GM12878 (cell line): Measurements from ENCODE around the gene NTPCR. TPM values are rescaled to one million over a fixed set of nuclear protein-coding genes. Genes with fewer than 3 reads are reported as not detected.

Experiments
- ATAC-seq: fragments of 200-7000 bp; cut with Tn5 transposase; 3 replicates; pipeline ENCODE4 v1.9.1; 2020; ENCODE audit warnings: mild to moderate bottlenecking, moderate library complexity
- BruUV-seq: library from RNA; stranded (reverse); fragments of 400-500 nt; replicated peaks from 2 replicates; lab custom pipeline; 2021; lab: Mats Ljungman, UMichigan
- CTCF ChIA-PET: fragments of 300-600 bp; sonication (Branson Sonifier 250); formaldehyde crosslinking; extraction: SDS; loops from one replicate; lab custom pipeline; 2021; ENCODE audit warnings: inconsistent platforms; lab: Yijun Ruan, JAX
- POLR2A ChIA-PET: fragments of 350-600 bp; formaldehyde crosslinking; extraction: SDS; loops from one replicate; lab custom pipeline; 2021; ENCODE audit warnings: inconsistent platforms; lab: Charles Lee
- RAD21 ChIA-PET: fragments of 300-600 bp; sonication (Branson Sonifier 250); formaldehyde crosslinking; loops from one replicate; lab custom pipeline; 2023; ENCODE audit warnings: antibody characterized with exemption; ENCODE audit not compliant: unreplicated experiment; lab: Charles Lee
- SMC1A ChIA-PET: fragments of 300-600 bp; sonication (Branson Sonifier 250); formaldehyde crosslinking; loops from one replicate; lab custom pipeline; 2023; ENCODE audit not compliant: unreplicated experiment, uncharacterized antibody; lab: Charles Lee
- DNase-seq: peaks from one replicate; pipeline ENCODE4 v3.0.0-alpha.2; 2011; ENCODE audit warnings: low read depth, low spot score
- FAIRE-seq: peaks from 3 replicates; lab custom pipeline; 2011; peaks lifted over from hg19 to GRCh38; lab: Jason Lieb, UNC
- H2AFZ ChIP-seq: 2 replicates; pipeline ENCODE4 v1.6.0; 2011; ENCODE audit warnings: low read depth, low read length, control low read depth; ENCODE audit not compliant: control insufficient read depth
- H3K27ac ChIP-seq: 2 replicates; pipeline ENCODE4 v1.5.1; 2011; ENCODE audit warnings: control low read depth; ENCODE audit not compliant: control insufficient read depth, insufficient read depth
- H3K27me3 ChIP-seq, 2 experiments: replicated peaks in 1 of 2; 2 replicates each; pipeline versions ENCODE4 v1.6.0 to v1.6.1; 2011; ENCODE audit warnings: low read length in 1 of 2; ENCODE audit not compliant: control insufficient read depth in 2 of 2, insufficient read depth in 2 of 2
- H3K36me3 ChIP-seq, 2 experiments: 2 replicates each; pipeline ENCODE4 v1.5.1; 2011; ENCODE audit warnings: low read length in 1 of 2; ENCODE audit not compliant: control insufficient read depth in 2 of 2, insufficient read depth in 2 of 2
- H3K4me1 ChIP-seq: 2 replicates; pipeline ENCODE4 v1.6.1; 2011; ENCODE audit warnings: mild to moderate bottlenecking, low read length, moderate library complexity, mixed read lengths; ENCODE audit not compliant: control insufficient read depth, insufficient read depth
- H3K4me2 ChIP-seq: 2 replicates; pipeline ENCODE4 v1.6.0; 2011; ENCODE audit warnings: control low read depth; ENCODE audit not compliant: control insufficient read depth, insufficient read depth
- H3K4me3 ChIP-seq: fragments of 200-600 bp; sonication (generic); 2 replicates; pipeline ENCODE4 v1.5.1; 2016
- H3K79me2 ChIP-seq: 2 replicates; pipeline ENCODE4 v1.6.0; 2011; ENCODE audit warnings: low read length; ENCODE audit not compliant: control insufficient read depth, insufficient read depth
- H3K9ac ChIP-seq: 2 replicates; pipeline ENCODE4 v1.8.0; 2011; ENCODE audit warnings: low read length, control low read depth, mixed read lengths; ENCODE audit not compliant: control insufficient read depth, insufficient read depth
- H3K9me3 ChIP-seq: replicated peaks from 3 replicates; pipeline ENCODE4 v1.5.1; 2011; ENCODE audit warnings: mild to moderate bottlenecking, low read length; ENCODE audit not compliant: control insufficient read depth, insufficient read depth
- H4K20me1 ChIP-seq: 2 replicates; pipeline ENCODE4 v1.6.0; 2011; ENCODE audit not compliant: control insufficient read depth, insufficient read depth
- BHLHE40 ChIP-seq, 2 experiments: fragments of 450-650 bp in 1 of 2; IDR thresholded peaks; 2 replicates each; pipeline ENCODE4 v1.6.1; 2011 to 2017; ENCODE audit warnings: low read depth in 2 of 2, borderline replicate concordance in 1 of 2, improper control_type of control experiment in 1 of 2, low read length in 1 of 2, mild to moderate bottlenecking in 1 of 2
- CREB1 ChIP-seq: IDR thresholded peaks from 2 replicates; pipeline ENCODE4 v1.6.1; 2012; ENCODE audit warnings: low read depth, mild to moderate bottlenecking, inconsistent platforms
- E2F8 ChIP-seq: fragments of 450-650 bp; IDR thresholded peaks from 2 replicates; pipeline ENCODE4 v1.6.1; 2018; ENCODE audit warnings: mild to moderate bottlenecking, low read depth, moderate library complexity; ENCODE audit not compliant: partially characterized antibody
- IKZF1 ChIP-seq: fragments of 450-650 bp; conservative IDR thresholded peaks from 2 replicates; pipeline ENCODE4 v1.6.1; 2017; ENCODE audit warnings: antibody characterized with exemption, mild to moderate bottlenecking
- KLF5 ChIP-seq: fragments of 450-650 bp; IDR thresholded peaks from 2 replicates; pipeline ENCODE4 v1.6.1; 2014; ENCODE audit warnings: mild to moderate bottlenecking; ENCODE audit not compliant: partially characterized antibody
- MXI1 ChIP-seq: fragments of 150-350 bp; IDR thresholded peaks from 2 replicates; pipeline ENCODE4 v1.6.1; 2011; ENCODE audit warnings: low read depth, mild to moderate bottlenecking, inconsistent platforms, low read length, improper control_type of control experiment
- NFIC ChIP-seq: IDR thresholded peaks from 2 replicates; pipeline ENCODE4 v1.6.1; 2012; ENCODE audit warnings: low read depth, mild to moderate bottlenecking, inconsistent platforms, low read length, moderate library complexity
- NFXL1 ChIP-seq: fragments of 450-650 bp; IDR thresholded peaks from 2 replicates; pipeline ENCODE4 v1.6.1; 2017; ENCODE audit warnings: antibody characterized with exemption, mild to moderate bottlenecking, borderline replicate concordance
- POU2F2 ChIP-seq: IDR thresholded peaks from 3 replicates; pipeline ENCODE4 v1.6.1; 2011; ENCODE audit warnings: low read depth, mild to moderate bottlenecking, low read length, borderline replicate concordance
- STAT1 ChIP-seq: fragments of 450-650 bp; conservative IDR thresholded peaks from 2 replicates; pipeline ENCODE4 v1.6.1; 2014; ENCODE audit warnings: antibody characterized with exemption, mild to moderate bottlenecking
- TAF1 ChIP-seq: IDR thresholded peaks from 2 replicates; pipeline ENCODE4 v1.6.1; 2011; ENCODE audit warnings: mild to moderate bottlenecking, low read depth, low read length, borderline replicate concordance
- WGBS: methylation state at CpG from one replicate; pipeline ENCODE4 v1.1.6; 2016; ENCODE audit warnings: low lambda C conversion rate; ENCODE audit not compliant: insufficient replicate concordance, insufficient coverage; ENCODE audit errors: missing lambda C conversion rate; 5-methylcytosine and 5-hydroxymethylcytosine counted together
- in situ Hi-C: fragments of 300-500 bp; cut with MboI; formaldehyde crosslinking; loops from 9 replicates; pipeline ENCODE4 v1.14.3; 2018; ENCODE audit warnings: mixed read lengths
- intact Hi-C: fragments of 100-400 bp; cut with micrococcal nuclease; formaldehyde crosslinking; loops from one replicate; pipeline ENCODE4 v1.14.2; 2022; ENCODE audit not compliant: unreplicated experiment
- polyA plus RNA-seq, 11 experiments: library from polyadenylated mRNA; depleted of rRNA in 4 of 11; unstranded in 6 of 11; stranded (reverse) in 5 of 11; fragments of >200 nt; fragmentation: Nextera tagmentation in 4 of 11; fragmentation: Illumina TruSeq in 1 of 11; extraction: Ambion mirVana in 4 of 11; extraction: Trizol in 1 of 11; gene quantifications; 1 replicate in 1 of 11; 2 replicates in 10 of 11; pipeline versions ENCODE4 v1.2.1 to v1.2.3, GENCODE V29; 2011 to 2016; ENCODE audit warnings: inconsistent platforms in 2 of 11, missing spikeins in 2 of 11, low read depth in 1 of 11
- total RNA-seq, 4 experiments: library from RNA; depleted of rRNA in 3 of 4; stranded (reverse); fragments of >200 nt in 3 of 4; fragmentation: Illumina TruSeq in 1 of 4; extraction: Trizol in 1 of 4; gene quantifications; 2 replicates each; pipeline versions ENCODE4 v1.2.1 to v1.2.3, GENCODE V29; 2013 to 2021
- TF ChIP-seq, protein P1 (sequence below): fragments of 450-650 bp; IDR thresholded peaks from 2 replicates; pipeline ENCODE4 v1.6.1; 2017; ENCODE audit warnings: mild to moderate bottlenecking, moderate library complexity
- TF ChIP-seq, protein P2 (sequence below): fragments of 450-650 bp; IDR thresholded peaks from 2 replicates; pipeline ENCODE4 v1.6.1; 2016; ENCODE audit warnings: mild to moderate bottlenecking

Gene NTPCR
- total and polyA plus RNA-seq, 10 of the 15 experiments (the other 5 are each of a cell fraction or from before 2014, with no cell fraction given): 25.4 to 109 (median 56.6) TPM

DNA sequence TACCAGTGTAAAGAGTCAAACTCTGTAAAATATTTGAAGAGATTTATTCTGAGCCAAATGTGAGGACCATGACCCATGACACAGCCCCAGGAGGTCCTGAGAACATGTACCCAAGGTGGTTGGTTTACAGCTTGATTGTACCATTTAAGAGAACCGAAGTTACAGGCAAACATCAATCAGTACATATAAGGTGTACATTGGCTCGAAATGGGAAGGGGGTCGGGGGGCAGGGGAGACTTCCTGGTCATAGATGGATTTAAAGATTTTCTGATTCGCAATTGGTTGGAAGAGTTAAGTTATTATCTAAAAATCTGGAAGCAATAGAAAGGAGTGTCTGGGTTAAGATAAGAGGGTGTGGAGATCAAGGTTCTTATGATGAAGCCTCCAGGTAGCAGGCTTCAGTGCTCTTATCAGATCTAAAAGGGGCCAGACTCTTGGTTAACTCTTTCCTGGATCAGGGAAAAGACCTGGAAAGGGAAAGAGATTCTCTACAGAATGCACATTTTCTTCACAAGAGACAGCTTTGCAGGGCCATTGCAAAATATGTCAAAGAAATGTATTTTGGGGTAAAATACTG, 47.5 kb upstream of the NTPCR start:
- RAD21 ChIA-PET: no interaction called here
- SMC1A ChIA-PET: no interaction called here
- BruUV-seq: no TSS peak
- CTCF ChIA-PET: interaction anchor here (1.6 kb wide), 1 partner anchor 10 kb away, joined by 4 read pairs; no protein-coding TSS in a partner anchor
- TF ChIP-seq NFIC (no peak), IKZF1 (no peak), MXI1 (no peak), E2F8 (no peak), POU2F2 (no peak), BHLHE40 (IDR thresholded peaks at IDR 0.05; ENCODE audit: borderline replicate concordance in 1 of 2, low read depth in 2 of 2, low read length in 1 of 2) (no peak), KLF5 (no peak), CREB1 (no peak), NFXL1 (no peak), STAT1 (no peak), TAF1 (no peak)
- TF ChIP-seq, protein P1, sequence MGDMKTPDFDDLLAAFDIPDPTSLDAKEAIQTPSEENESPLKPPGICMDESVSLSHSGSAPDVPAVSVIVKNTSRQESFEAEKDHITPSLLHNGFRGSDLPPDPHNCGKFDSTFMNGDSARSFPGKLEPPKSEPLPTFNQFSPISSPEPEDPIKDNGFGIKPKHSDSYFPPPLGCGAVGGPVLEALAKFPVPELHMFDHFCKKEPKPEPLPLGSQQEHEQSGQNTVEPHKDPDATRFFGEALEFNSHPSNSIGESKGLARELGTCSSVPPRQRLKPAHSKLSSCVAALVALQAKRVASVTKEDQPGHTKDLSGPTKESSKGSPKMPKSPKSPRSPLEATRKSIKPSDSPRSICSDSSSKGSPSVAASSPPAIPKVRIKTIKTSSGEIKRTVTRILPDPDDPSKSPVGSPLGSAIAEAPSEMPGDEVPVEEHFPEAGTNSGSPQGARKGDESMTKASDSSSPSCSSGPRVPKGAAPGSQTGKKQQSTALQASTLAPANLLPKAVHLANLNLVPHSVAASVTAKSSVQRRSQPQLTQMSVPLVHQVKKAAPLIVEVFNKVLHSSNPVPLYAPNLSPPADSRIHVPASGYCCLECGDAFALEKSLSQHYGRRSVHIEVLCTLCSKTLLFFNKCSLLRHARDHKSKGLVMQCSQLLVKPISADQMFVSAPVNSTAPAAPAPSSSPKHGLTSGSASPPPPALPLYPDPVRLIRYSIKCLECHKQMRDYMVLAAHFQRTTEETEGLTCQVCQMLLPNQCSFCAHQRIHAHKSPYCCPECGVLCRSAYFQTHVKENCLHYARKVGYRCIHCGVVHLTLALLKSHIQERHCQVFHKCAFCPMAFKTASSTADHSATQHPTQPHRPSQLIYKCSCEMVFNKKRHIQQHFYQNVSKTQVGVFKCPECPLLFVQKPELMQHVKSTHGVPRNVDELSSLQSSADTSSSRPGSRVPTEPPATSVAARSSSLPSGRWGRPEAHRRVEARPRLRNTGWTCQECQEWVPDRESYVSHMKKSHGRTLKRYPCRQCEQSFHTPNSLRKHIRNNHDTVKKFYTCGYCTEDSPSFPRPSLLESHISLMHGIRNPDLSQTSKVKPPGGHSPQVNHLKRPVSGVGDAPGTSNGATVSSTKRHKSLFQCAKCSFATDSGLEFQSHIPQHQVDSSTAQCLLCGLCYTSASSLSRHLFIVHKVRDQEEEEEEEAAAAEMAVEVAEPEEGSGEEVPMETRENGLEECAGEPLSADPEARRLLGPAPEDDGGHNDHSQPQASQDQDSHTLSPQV: no peak
- TF ChIP-seq, protein P2, sequence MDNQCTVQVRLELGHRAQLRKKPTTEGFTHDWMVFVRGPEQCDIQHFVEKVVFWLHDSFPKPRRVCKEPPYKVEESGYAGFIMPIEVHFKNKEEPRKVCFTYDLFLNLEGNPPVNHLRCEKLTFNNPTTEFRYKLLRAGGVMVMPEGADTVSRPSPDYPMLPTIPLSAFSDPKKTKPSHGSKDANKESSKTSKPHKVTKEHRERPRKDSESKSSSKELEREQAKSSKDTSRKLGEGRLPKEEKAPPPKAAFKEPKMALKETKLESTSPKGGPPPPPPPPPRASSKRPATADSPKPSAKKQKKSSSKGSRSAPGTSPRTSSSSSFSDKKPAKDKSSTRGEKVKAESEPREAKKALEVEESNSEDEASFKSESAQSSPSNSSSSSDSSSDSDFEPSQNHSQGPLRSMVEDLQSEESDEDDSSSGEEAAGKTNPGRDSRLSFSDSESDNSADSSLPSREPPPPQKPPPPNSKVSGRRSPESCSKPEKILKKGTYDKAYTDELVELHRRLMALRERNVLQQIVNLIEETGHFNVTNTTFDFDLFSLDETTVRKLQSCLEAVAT: no peak
- Histone ChIP-seq H2AFZ (no peak overlapping the region), H3K9ac (no peak overlapping the region), H3K4me1 (no peaks in the 10 kb centered on the region), H3K36me3 (no peaks in the 10 kb centered on the region), H3K27me3 (no peaks in the 10 kb centered on the region), H3K79me2 (no peaks in the 10 kb centered on the region), H4K20me1 (no peaks in the 10 kb centered on the region), H3K27ac (no peak overlapping the region), H3K4me3 (no peak overlapping the region), H3K4me2 (no peak overlapping the region), H3K9me3 (no peaks in the 10 kb centered on the region)
- intact Hi-C loops: no loop called here
- POLR2A ChIA-PET: no interaction called here
- ATAC-seq (no peak), FAIRE-seq (no peak), DNase-seq (no peak)
- in situ Hi-C loops: no loop called here
- WGBS: 49% methylated on average over 4 of the region's 4 CpGs
